Mesendoderm (in vitro differentiated cells): ENCODE measurements around the gene TRDN.

Source experiments
- DNase-seq: peaks from one replicate; pipeline ENCODE4 v3.0.0; 2013
- H2AK5ac ChIP-seq: 2 replicates; pipeline ENCODE4 v1.6.1; 2013; ENCODE audit warnings: low read length, inconsistent platforms
- H2BK120ac ChIP-seq: 2 replicates; pipeline ENCODE4 v1.6.1; 2013; ENCODE audit warnings: low read depth, mild to moderate bottlenecking, low read length, moderate library complexity, mixed read lengths
- H2BK15ac ChIP-seq: replicated peaks from 2 replicates; pipeline ENCODE4 v1.6.1; 2013; ENCODE audit warnings: low read depth, mild to moderate bottlenecking, moderate library complexity
- H2BK5ac ChIP-seq: 2 replicates; pipeline ENCODE4 v1.6.1; 2013; ENCODE audit warnings: low read length, inconsistent platforms
- H3K18ac ChIP-seq: 2 replicates; pipeline ENCODE4 v1.6.1; 2013; ENCODE audit warnings: mild to moderate bottlenecking, low read length, mixed read lengths
- H3K23ac ChIP-seq: one replicate; pipeline ENCODE4 v1.6.1; 2013; ENCODE audit warnings: low read length
- H3K27ac ChIP-seq: 2 replicates; pipeline ENCODE4 v1.5.1; 2013; ENCODE audit warnings: low read depth, mild to moderate bottlenecking, inconsistent platforms, low read length, moderate library complexity
- H3K27me3 ChIP-seq: 2 replicates; pipeline ENCODE4 v1.6.1; 2013; ENCODE audit warnings: low read length, control low read depth, mild to moderate bottlenecking, inconsistent platforms; ENCODE audit not compliant: insufficient read depth, poor library complexity
- H3K36me3 ChIP-seq: 2 replicates; pipeline ENCODE4 v1.6.1; 2013; ENCODE audit warnings: low read length, inconsistent platforms; ENCODE audit not compliant: control insufficient read depth, insufficient read depth
- H3K4ac ChIP-seq: one replicate; pipeline ENCODE4 v1.6.1; 2013; ENCODE audit warnings: low read depth, mild to moderate bottlenecking, low read length, moderate library complexity
- H3K4me1 ChIP-seq: 2 replicates; pipeline ENCODE4 v1.6.1; 2013; ENCODE audit warnings: low read depth, low read length, inconsistent platforms; ENCODE audit not compliant: control insufficient read depth
- H3K4me2 ChIP-seq: 2 replicates; pipeline ENCODE4 v1.6.1; 2013; ENCODE audit warnings: low read length
- H3K4me3 ChIP-seq: 2 replicates; pipeline ENCODE4 v1.5.1; 2013; ENCODE audit warnings: mild to moderate bottlenecking, low read length
- H3K56ac ChIP-seq: one replicate; pipeline ENCODE4 v1.6.1; 2013; ENCODE audit warnings: low read length
- H3K79me1 ChIP-seq: 2 replicates; pipeline ENCODE4 v1.6.1; 2013; ENCODE audit warnings: low read length, inconsistent platforms
- H3K79me2 ChIP-seq: 2 replicates; pipeline ENCODE4 v1.6.1; 2013; ENCODE audit warnings: mild to moderate bottlenecking, low read length; ENCODE audit not compliant: control insufficient read depth, insufficient read depth
- H3K9ac ChIP-seq: 2 replicates; pipeline ENCODE4 v1.6.1; 2013; ENCODE audit warnings: low read length, inconsistent platforms
- H4K5ac ChIP-seq: one replicate; pipeline ENCODE4 v1.6.1; 2013; ENCODE audit warnings: low read length
- H4K8ac ChIP-seq: one replicate; pipeline ENCODE4 v1.6.1; 2013; ENCODE audit warnings: low read depth, mild to moderate bottlenecking, control low read depth, low read length, moderate library complexity
- WGBS: extraction: QIAGEN DNeasy Blood & Tissue Kit; methylation state at CpG from one replicate; pipeline ENCODE4 v1.1.7; 2013; ENCODE audit warnings: low lambda C conversion rate, missing lambda C conversion rate; ENCODE audit not compliant: insufficient coverage; ENCODE audit errors: extremely low coverage; 5-methylcytosine and 5-hydroxymethylcytosine counted together

Gene TRDN

DNA sequence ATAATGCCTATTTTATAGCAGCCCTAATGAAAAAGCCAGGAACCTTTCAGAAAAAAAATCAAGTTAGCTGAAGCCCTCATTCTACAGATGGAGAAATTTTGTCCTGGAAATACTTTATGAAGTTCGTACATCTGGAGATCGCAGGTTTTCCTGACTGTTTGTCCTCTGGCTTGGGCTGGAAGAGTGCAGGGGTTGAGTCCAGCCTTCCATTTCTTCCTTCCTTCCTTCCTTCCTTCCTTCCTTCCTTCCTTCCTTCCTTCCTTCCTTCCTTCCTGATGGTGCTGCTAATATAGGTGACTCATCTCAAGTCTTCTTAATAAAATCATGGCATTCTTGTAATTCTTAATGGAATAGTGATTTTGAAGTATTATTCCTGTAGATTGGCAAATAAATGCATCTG is 413.3 kb downstream of the TRDN start:
- H3K9ac ChIP-seq: no peak overlapping the region
- no CpG with 5 or more reads among the region's 2 CpGs for WGBS
- H3K23ac ChIP-seq: no peak overlapping the region

DNA sequence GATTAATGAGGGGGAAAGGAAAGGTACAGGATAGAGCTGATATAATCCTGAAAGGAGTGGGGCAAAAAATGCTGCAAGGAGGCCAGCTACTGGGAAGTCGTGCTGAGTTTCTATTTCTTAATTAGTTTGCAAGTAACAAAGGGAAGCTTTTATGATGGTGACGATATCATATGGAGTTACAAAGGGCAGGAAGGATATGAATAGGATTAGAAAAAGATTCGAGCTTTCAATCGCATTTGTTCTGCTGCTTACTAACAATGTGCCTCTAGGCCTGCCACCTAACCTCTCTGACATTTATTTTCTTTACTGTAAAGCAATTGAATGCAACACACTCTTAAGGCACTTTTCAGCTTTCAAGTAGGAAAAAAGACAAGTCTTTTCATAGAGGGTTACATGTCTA is 421.5 kb downstream of the TRDN start:
- Histone ChIP-seq H3K56ac (no peak overlapping the region), H3K4ac (no peak overlapping the region), H4K8ac (no peak overlapping the region), H3K9ac (no peak overlapping the region), H3K27ac (no peak overlapping the region), H3K36me3 (no peaks in the 10 kb centered on the region), H2BK15ac (no peak overlapping the region), H3K4me3 (no peak overlapping the region), H3K23ac (no peak overlapping the region), H2BK120ac (no peak overlapping the region), H3K79me1 (no peaks in the 10 kb centered on the region), H3K27me3 (no peaks in the 10 kb centered on the region), H4K5ac (no peak overlapping the region), H3K79me2 (no peaks in the 10 kb centered on the region), H3K18ac (no peak overlapping the region), H3K4me1 (no peaks in the 10 kb centered on the region), H3K4me2 (no peak overlapping the region), H2AK5ac (no peak overlapping the region), H2BK5ac (no peak overlapping the region)
- no CpG with 5 or more reads among the region's 4 CpGs for WGBS
- DNase-seq: no peak

More for the DNA sequence above, 413.3 kb downstream of the TRDN start:
- no peak overlapping the region for H3K18ac ChIP-seq
- H3K4ac ChIP-seq: no peak overlapping the region
- no peak for DNase-seq
- H2AK5ac ChIP-seq: no peak overlapping the region
- H3K36me3 ChIP-seq: no peaks in the 10 kb centered on the region
- no peak overlapping the region for H3K27ac ChIP-seq
- H3K56ac ChIP-seq: no peak overlapping the region
- no peak overlapping the region for H3K4me3 ChIP-seq
- H2BK120ac ChIP-seq: no peak overlapping the region
- no peak overlapping the region for H2BK5ac ChIP-seq
- no peak overlapping the region for H3K4me2 ChIP-seq
- H3K79me1 ChIP-seq: no peaks in the 10 kb centered on the region
- no peaks in the 10 kb centered on the region for H3K27me3 ChIP-seq
- no peaks in the 10 kb centered on the region for H3K79me2 ChIP-seq
- no peak overlapping the region for H4K5ac ChIP-seq
- no peaks in the 10 kb centered on the region for H3K4me1 ChIP-seq
- H4K8ac ChIP-seq: no peak overlapping the region
- H2BK15ac ChIP-seq: no peak overlapping the region

DNA sequence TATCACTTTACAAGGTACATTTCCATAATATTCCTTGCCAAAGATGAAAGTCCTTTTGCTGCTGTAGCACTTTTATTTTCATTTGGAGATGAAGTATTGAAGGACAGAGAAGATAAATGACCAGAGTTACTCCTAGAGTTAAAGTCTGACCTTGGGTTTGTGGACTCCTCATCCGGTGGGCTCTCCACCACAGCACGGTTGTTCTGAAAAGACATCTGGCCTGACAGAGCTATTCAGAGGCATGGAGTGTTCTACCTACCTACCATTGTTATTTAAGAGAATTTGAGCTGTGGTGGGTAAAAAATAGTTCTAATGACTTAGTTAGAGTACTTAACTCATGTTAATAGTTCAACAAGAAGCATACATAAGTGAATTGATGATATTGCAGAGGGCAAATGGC is 422.3 kb downstream of the TRDN start:
- Histone ChIP-seq H3K36me3 (no peaks in the 10 kb centered on the region), H3K9ac (no peak overlapping the region), H3K56ac (no peak overlapping the region), H3K4ac (no peak overlapping the region), H3K4me1 (no peaks in the 10 kb centered on the region), H2BK15ac (no peak overlapping the region), H4K5ac (no peak overlapping the region), H3K79me1 (no peaks in the 10 kb centered on the region), H2BK120ac (no peak overlapping the region), H4K8ac (no peak overlapping the region), H2AK5ac (no peak overlapping the region), H3K23ac (no peak overlapping the region), H2BK5ac (no peak overlapping the region), H3K4me2 (no peak overlapping the region), H3K27me3 (no peaks in the 10 kb centered on the region), H3K4me3 (no peak overlapping the region), H3K18ac (no peak overlapping the region), H3K79me2 (no peaks in the 10 kb centered on the region), H3K27ac (no peak overlapping the region)
- no CpG with 5 or more reads among the region's 2 CpGs for WGBS
- DNase-seq: no peak

DNA sequence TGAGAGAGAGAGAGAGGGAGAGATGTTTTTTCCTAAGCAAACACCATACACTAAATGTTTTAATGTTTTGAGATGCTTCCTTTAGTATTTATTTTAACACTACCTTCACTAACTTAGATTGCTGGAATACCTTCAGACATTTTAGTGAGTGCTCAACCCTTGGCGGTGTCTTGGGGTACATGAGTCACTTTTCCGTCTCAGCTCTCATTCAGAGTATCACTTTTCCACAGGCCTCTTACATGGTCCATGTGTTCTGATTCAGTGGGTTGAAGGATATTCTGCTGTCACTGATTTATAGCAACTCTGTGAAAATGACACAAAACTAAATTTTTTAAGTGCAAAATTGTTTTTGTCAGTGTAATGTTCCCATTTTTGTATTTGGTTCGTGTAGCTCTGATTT is 422.8 kb downstream of the TRDN start:
- H3K4me2 ChIP-seq: no peak overlapping the region
- no peaks in the 10 kb centered on the region for H3K79me1 ChIP-seq
- H3K18ac ChIP-seq: no peak overlapping the region
- no peaks in the 10 kb centered on the region for H3K36me3 ChIP-seq
- WGBS: no CpG with 5 or more reads among the region's 3 CpGs
- no peak overlapping the region for H3K27ac ChIP-seq
- no peak overlapping the region for H3K4me3 ChIP-seq
- H2AK5ac ChIP-seq: no peak overlapping the region
- no peak overlapping the region for H3K4ac ChIP-seq
- no peak overlapping the region for H2BK120ac ChIP-seq
- DNase-seq: no peak
- no peak overlapping the region for H2BK15ac ChIP-seq
- no peaks in the 10 kb centered on the region for H3K79me2 ChIP-seq
- H3K23ac ChIP-seq: no peak overlapping the region
- no peak overlapping the region for H4K5ac ChIP-seq
- no peaks in the 10 kb centered on the region for H3K27me3 ChIP-seq
- H4K8ac ChIP-seq: no peak overlapping the region
- H2BK5ac ChIP-seq: no peak overlapping the region
- H3K9ac ChIP-seq: no peak overlapping the region
- H3K4me1 ChIP-seq: no peaks in the 10 kb centered on the region
- H3K56ac ChIP-seq: no peak overlapping the region

DNA sequence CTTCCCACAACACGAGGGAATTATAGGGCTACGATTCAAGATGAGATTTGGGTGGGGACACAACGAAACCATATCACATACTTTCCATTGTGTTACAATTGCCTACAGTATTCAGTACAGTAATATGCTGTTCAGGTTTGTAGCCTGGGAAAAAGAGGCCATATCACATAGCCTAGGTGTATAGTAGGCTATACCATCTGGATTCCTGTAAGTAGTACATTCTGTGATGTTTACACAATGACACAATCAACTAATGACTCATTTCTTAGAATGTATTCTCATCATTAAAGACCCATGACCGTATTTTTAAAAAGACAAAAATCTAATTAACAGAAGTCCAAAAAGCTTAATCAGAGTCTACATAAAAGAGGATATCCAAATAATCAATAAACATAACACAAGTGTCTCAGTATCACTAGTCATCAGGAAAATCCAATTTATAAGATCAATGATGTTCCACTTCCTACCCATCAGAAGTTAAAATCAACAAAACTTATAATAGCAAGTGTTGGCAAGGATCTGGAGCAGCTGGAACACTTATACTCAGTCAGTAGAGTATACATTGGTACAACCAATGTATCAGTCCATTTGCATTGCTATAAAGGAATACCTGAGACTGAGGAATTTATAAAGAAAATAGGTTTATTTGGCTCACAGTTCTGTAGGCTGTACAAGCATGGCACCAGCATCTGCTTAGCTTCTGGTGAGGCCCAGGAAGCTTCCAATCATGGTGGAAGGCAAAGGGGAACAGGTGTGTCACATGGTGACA is 424.8 kb downstream of the TRDN start:
- no peak overlapping the region for H3K4ac ChIP-seq
- no peak overlapping the region for H3K9ac ChIP-seq
- no peaks in the 10 kb centered on the region for H3K27me3 ChIP-seq
- DNase-seq: no peak
- no peak overlapping the region for H3K27ac ChIP-seq
- no peak overlapping the region for H3K56ac ChIP-seq
- no peaks in the 10 kb centered on the region for H3K79me1 ChIP-seq
- H3K36me3 ChIP-seq: no peaks in the 10 kb centered on the region
- no peaks in the 10 kb centered on the region for H3K4me1 ChIP-seq
- no peak overlapping the region for H4K8ac ChIP-seq
- no peak overlapping the region for H2BK120ac ChIP-seq
- WGBS: no CpG with 5 or more reads among the region's 4 CpGs
- no peak overlapping the region for H4K5ac ChIP-seq
- no peak overlapping the region for H2AK5ac ChIP-seq
- no peak overlapping the region for H3K4me2 ChIP-seq
- no peak overlapping the region for H2BK15ac ChIP-seq
- no peak overlapping the region for H3K18ac ChIP-seq
- H3K23ac ChIP-seq: no peak overlapping the region
- H3K79me2 ChIP-seq: no peaks in the 10 kb centered on the region
- H2BK5ac ChIP-seq: no peak overlapping the region
- H3K4me3 ChIP-seq: no peak overlapping the region

DNA sequence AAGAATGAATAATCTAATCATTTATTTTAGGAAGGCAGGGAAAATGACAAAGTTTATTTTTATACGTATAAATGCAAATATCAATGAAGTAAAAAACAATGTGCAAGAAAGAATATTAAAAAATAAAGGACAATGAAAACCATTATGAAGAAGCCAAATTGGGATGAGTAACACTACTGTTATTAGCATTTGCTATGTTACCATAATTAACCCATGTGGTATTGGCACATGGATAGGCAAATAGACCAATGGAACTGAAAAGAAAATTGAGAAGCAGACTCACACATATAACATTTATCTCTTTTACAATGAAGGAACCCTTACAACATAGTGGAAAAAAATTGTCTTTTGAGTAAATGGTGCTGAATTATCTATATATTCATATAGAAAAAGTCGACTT is 426.1 kb downstream of the TRDN start:
- H4K8ac ChIP-seq: no peak overlapping the region
- no peak overlapping the region for H3K4me3 ChIP-seq
- H2AK5ac ChIP-seq: no peak overlapping the region
- no peak overlapping the region for H2BK15ac ChIP-seq
- no peak overlapping the region for H3K4ac ChIP-seq
- H3K9ac ChIP-seq: no peak overlapping the region
- no peaks in the 10 kb centered on the region for H3K36me3 ChIP-seq
- no peak overlapping the region for H3K4me2 ChIP-seq
- H3K27me3 ChIP-seq: no peaks in the 10 kb centered on the region
- no peaks in the 10 kb centered on the region for H3K79me2 ChIP-seq
- DNase-seq: no peak
- no peaks in the 10 kb centered on the region for H3K4me1 ChIP-seq
- no peak overlapping the region for H2BK5ac ChIP-seq
- no peak overlapping the region for H4K5ac ChIP-seq
- no CpG with 5 or more reads among the region's 2 CpGs for WGBS
- no peak overlapping the region for H3K56ac ChIP-seq
- no peak overlapping the region for H2BK120ac ChIP-seq
- H3K23ac ChIP-seq: no peak overlapping the region
- H3K27ac ChIP-seq: no peak overlapping the region
- H3K18ac ChIP-seq: no peak overlapping the region
- H3K79me1 ChIP-seq: no peaks in the 10 kb centered on the region
